ENCODE measurements around the gene TUG1.

The TUG1 gene

DNA sequence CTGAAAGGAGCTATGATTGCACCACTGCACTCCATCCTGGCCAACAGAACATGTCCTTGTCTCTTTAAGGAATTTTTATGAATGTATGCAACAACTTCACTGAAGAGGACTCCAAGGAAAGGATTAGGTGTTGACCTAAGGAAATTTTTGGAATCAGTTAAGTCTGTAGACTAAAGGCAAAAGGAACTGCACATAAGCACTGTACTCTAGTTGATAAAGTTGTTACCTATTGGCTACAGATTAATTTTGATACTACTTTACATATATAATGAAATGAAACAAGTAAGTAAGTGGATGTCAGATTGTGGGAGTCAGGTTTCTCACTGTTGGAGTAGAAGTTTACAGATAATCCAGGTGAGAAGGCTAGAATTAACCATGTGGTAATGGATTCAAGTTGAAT is 36.5 kb downstream of the TUG1 start:
- DNase-seq: no peak

DNA sequence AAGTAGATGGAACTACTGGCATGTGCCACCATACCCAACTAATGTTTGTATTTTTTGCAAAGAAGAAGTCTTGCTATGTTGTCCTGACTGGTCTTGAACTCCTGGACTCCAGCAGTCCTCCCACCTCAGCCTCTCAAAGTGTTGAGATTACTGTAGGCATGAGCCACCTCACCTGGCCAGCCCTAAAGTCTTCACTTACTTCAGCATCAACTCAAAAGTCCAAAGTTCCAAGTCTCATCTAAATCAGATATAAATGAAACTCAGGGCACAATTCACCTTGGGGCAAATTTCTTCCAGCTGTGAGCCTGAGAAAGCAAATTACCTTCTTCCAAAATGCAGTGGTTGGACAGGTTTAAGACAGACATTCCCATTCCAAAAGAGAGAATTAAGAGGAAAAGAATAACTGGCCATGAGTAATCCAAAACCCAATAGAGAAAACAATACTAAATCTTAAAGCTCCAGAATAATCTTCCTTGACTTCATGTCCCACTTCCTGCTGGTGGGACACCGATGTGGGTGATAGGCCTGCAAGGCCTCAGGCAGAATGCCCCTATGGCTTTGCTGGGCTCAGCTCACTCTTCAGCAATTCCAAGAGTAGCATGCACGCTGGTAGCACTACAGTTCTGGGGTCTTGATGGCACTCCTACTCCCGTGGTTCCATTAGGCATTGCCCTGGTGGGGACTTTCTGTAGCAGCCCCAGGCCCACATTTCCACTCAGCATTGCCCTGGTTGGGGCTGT is 50.3 kb downstream of the TUG1 start:
- no peak for DNase-seq

DNA sequence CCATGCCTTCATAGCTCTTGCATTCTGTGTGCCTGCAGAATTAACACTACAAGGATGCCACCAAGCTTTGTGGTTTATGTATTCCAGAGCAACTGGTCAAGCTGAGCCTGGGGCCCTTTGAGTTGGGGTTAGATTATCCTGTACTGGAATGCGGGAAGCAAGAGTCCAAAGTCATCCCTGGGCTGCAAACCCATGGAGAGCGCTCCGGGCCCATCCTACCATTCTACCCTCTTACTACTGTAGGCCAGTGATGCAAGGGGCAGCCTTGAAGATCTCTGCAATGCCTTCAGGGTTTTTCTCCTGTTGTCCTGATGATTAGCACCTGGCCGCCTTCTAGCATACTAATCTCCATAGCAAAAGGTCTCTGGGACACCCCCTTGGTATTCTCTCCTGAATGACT is 51.3 kb downstream of the TUG1 start:
- DNase-seq: no peak

DNA sequence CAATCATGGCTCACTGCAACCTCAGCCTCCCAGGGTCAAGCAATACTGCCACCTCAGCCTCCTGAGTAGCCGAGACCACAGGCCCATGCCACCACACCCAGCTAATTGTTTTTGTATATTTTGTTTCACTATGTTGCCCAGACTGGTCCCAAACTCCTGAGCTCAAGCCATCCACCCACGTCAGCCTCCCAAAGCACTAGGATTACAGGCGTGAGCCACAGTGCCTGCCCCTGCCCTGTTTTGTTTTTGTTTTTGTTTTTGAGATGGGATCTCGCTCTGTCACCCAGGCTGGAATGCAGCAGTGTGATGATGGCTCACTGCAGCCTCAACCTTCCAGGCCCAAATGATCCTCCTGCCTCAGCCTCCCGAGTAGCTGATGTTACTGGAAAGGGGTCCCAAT is 53.5 kb downstream of the TUG1 start:
- no peak for DNase-seq

Measured in activated CD4-positive, alpha-beta T cell treated with anti-CD3 and anti-CD28 coated beads, Interleukin-2, amount 50 U/mL, for 16 hours (primary cell).